Measurements from ENCODE around the gene MMEL1.
A peak's percentile ranks its signal among the peaks of the same experiment; 100 is the strongest.

The MMEL1 gene

GRCh38 chr1:2589431-2590232 lies 43.2 kb downstream of the MMEL1 start:
- Mint-ChIP-seq H3K9me3 (no peaks in the 10 kb centered on the region), H3K36me3 (no peaks in the 10 kb centered on the region), H3K27ac (no peak overlapping the region), H3K27me3 (peaks cover 4% of the 10 kb centered on the region), H3K4me3 (peak overlapping the region; percentile 21), H3K4me1 (peaks cover 13% of the 10 kb centered on the region)
- no peak for ATAC-seq (ENCODE audit: low read depth)
- DNase-seq (ENCODE audit: low spot score in 2 of 2) = no peak

- Mint-ChIP-seq H3K4me3 (no peak overlapping the region), H3K27ac (no peak overlapping the region), H3K36me3 (no peaks in the 10 kb centered on the region), H3K9me3 (no peaks in the 10 kb centered on the region), H3K4me1 (peaks cover 20% of the 10 kb centered on the region), H3K27me3 (peaks cover 4% of the 10 kb centered on the region)
- ATAC-seq (ENCODE audit: low read depth) (no peak), DNase-seq (ENCODE audit: low spot score in 2 of 2) (no peak)
Measured at GRCh38 chr1:2588661-2589430, 44.0 kb downstream of the MMEL1 start.

GRCh38 chr1:2587860-2588571 lies 44.8 kb downstream of the MMEL1 start:
- H3K27me3 Mint-ChIP-seq = peaks cover 4% of the 10 kb centered on the region
- H3K4me1 Mint-ChIP-seq = peaks cover 27% of the 10 kb centered on the region
- no peaks in the 10 kb centered on the region for H3K36me3 Mint-ChIP-seq
- H3K9me3 Mint-ChIP-seq = no peaks in the 10 kb centered on the region
- H3K27ac Mint-ChIP-seq = no peak overlapping the region
- H3K4me3 Mint-ChIP-seq = peak overlapping the region; percentile 70
- ATAC-seq (ENCODE audit: low read depth) (no peak), DNase-seq (ENCODE audit: low spot score in 2 of 2) (no peak)

GRCh38 chr1:2587071-2587859 lies 45.6 kb downstream of the MMEL1 start:
- H3K4me3 Mint-ChIP-seq = peak overlapping the region; percentile 70
- no peaks in the 10 kb centered on the region for H3K36me3 Mint-ChIP-seq
- peaks cover 26% of the 10 kb centered on the region for H3K4me1 Mint-ChIP-seq
- H3K27me3 Mint-ChIP-seq = peaks cover 1% of the 10 kb centered on the region
- H3K27ac Mint-ChIP-seq = peak overlapping the region; percentile 98
- DNase-seq (ENCODE audit: low spot score in 2 of 2) = peak in 1 of 2 donors; percentile 56
- ATAC-seq (ENCODE audit: low read depth) = no peak
- no peaks in the 10 kb centered on the region for H3K9me3 Mint-ChIP-seq

GRCh38 chr1:2586154-2587070 lies 46.4 kb downstream of the MMEL1 start, which contains the start of gene PRXL2B:
Gene PRXL2B (plus strand): TSS chr1:2586777. CDS start chr1:2586886, 109 bp downstream.
- Mint-ChIP-seq H3K27me3 (no peaks in the 10 kb centered on the region), H3K36me3 (peaks cover 3% of the 10 kb centered on the region), H3K9me3 (peaks cover 3% of the 10 kb centered on the region), H3K4me1 (peaks cover 30% of the 10 kb centered on the region), H3K27ac (peak within 1 kb of the TSS; percentile 98), H3K4me3 (peak within 1 kb of the TSS; percentile 86)
- DNase-seq (ENCODE audit: low spot score in 2 of 2) = peak; percentile 98 to 99
- peak; percentile 69 for ATAC-seq (ENCODE audit: low read depth)

GRCh38 chr1:2585318-2586092 lies 47.3 kb downstream of the MMEL1 start:
- peaks cover 35% of the 10 kb centered on the region for H3K4me1 Mint-ChIP-seq
- ATAC-seq (ENCODE audit: low read depth) (peak; percentile 63), DNase-seq (ENCODE audit: low spot score in 2 of 2) (peak; percentile 78 to 83)
- peak overlapping the region; percentile 98 for H3K27ac Mint-ChIP-seq
- H3K9me3 Mint-ChIP-seq = peaks cover 5% of the 10 kb centered on the region
- H3K36me3 Mint-ChIP-seq = peaks cover 7% of the 10 kb centered on the region
- peak overlapping the region; percentile 86 for H3K4me3 Mint-ChIP-seq
- H3K27me3 Mint-ChIP-seq = no peaks in the 10 kb centered on the region

GRCh38 chr1:2584686-2585317 lies 48.0 kb downstream of the MMEL1 start:
- Mint-ChIP-seq H3K27me3 (no peaks in the 10 kb centered on the region), H3K4me3 (peak overlapping the region; percentile 86), H3K9me3 (peaks cover 5% of the 10 kb centered on the region), H3K4me1 (peaks cover 37% of the 10 kb centered on the region), H3K36me3 (peaks cover 7% of the 10 kb centered on the region), H3K27ac (peak overlapping the region; percentile 98)
- DNase-seq (ENCODE audit: low spot score in 2 of 2) = no peak
- ATAC-seq (ENCODE audit: low read depth) = no peak

- no peak for DNase-seq (ENCODE audit: low spot score in 2 of 2)
- peak overlapping the region; percentile 86 for H3K4me3 Mint-ChIP-seq
- H3K9me3 Mint-ChIP-seq = peaks cover 5% of the 10 kb centered on the region
Measured at GRCh38 chr1:2583871-2584351, 48.9 kb downstream of the MMEL1 start.

GRCh38 chr1:2583331-2583791 lies 49.5 kb downstream of the MMEL1 start:
- no peak for ATAC-seq (ENCODE audit: low read depth)
- Mint-ChIP-seq H3K9me3 (peaks cover 5% of the 10 kb centered on the region), H3K4me3 (no peak overlapping the region), H3K27me3 (no peaks in the 10 kb centered on the region), H3K27ac (peak overlapping the region; percentile 98), H3K36me3 (peaks cover 13% of the 10 kb centered on the region), H3K4me1 (peaks cover 47% of the 10 kb centered on the region)
- DNase-seq (ENCODE audit: low spot score in 2 of 2) = no peak

More at GRCh38 chr1:2583871-2584351, 48.9 kb downstream of the MMEL1 start:
- H3K36me3 Mint-ChIP-seq = peaks cover 11% of the 10 kb centered on the region
- no peak for ATAC-seq (ENCODE audit: low read depth)
- peaks cover 44% of the 10 kb centered on the region for H3K4me1 Mint-ChIP-seq
- H3K27me3 Mint-ChIP-seq = no peaks in the 10 kb centered on the region
- peak overlapping the region; percentile 98 for H3K27ac Mint-ChIP-seq

GRCh38 chr1:2582391-2582790 lies 50.4 kb downstream of the MMEL1 start:
- Mint-ChIP-seq H3K27me3 (no peaks in the 10 kb centered on the region), H3K9me3 (peaks cover 5% of the 10 kb centered on the region), H3K36me3 (peaks cover 13% of the 10 kb centered on the region), H3K4me3 (no peak overlapping the region), H3K27ac (peak overlapping the region; percentile 98), H3K4me1 (peaks cover 45% of the 10 kb centered on the region)
- no peak for ATAC-seq (ENCODE audit: low read depth)
- no peak for DNase-seq (ENCODE audit: low spot score in 2 of 2)

GRCh38 chr1:2580691-2581090 lies 52.1 kb downstream of the MMEL1 start:
- no peak for ATAC-seq (ENCODE audit: low read depth)
- Mint-ChIP-seq H3K9me3 (peaks cover 5% of the 10 kb centered on the region), H3K4me1 (peaks cover 54% of the 10 kb centered on the region), H3K36me3 (peaks cover 13% of the 10 kb centered on the region), H3K27me3 (no peaks in the 10 kb centered on the region), H3K27ac (peak overlapping the region; percentile 98), H3K4me3 (peak overlapping the region; percentile 27)
- no peak for DNase-seq (ENCODE audit: low spot score in 2 of 2)
